ENCODE data around the gene OR6B3.

DNA sequence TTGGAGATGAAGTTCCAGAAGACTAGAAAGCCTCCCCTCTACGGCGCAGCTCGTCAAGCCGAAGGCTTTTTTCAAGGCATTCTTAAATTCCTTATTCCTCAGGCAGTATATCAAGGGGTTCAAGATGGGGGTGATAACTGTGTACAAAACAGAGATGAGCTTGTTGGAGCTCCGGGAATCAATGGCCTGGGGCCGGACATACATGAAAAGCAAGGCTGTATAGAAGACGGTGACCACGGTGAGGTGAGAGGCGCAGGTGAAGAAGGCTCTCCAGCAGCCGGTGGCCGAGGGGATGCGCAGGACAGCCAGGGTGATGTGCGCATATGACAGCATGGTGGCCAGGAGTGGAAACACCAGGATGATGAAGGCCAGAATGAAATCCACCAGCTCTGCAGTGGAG, 8.2 kb downstream of the OR6B3 start:
- TF ChIP-seq EZH2 (IDR thresholded peaks at IDR 0.05) (no peak), POLR2AphosphoS5 (IDR thresholded peaks at IDR 0.05; ENCODE audit: borderline replicate concordance, low read depth, low read length) (no peak), FOXP2 (optimal IDR thresholded peaks at IDR 0.05; ENCODE audit: control extremely low read depth, extremely low read length, insufficient read depth) (no peak)

All from SK-N-MC (cell line).